ENCODE data around the gene NISCH. TPM values are rescaled to one million over a fixed set of nuclear protein-coding genes. Genes with fewer than 3 reads are reported as not detected.

Gene NISCH
- total RNA-seq, 1 experiment from 2014 or later = 85.0 TPM

DNA sequence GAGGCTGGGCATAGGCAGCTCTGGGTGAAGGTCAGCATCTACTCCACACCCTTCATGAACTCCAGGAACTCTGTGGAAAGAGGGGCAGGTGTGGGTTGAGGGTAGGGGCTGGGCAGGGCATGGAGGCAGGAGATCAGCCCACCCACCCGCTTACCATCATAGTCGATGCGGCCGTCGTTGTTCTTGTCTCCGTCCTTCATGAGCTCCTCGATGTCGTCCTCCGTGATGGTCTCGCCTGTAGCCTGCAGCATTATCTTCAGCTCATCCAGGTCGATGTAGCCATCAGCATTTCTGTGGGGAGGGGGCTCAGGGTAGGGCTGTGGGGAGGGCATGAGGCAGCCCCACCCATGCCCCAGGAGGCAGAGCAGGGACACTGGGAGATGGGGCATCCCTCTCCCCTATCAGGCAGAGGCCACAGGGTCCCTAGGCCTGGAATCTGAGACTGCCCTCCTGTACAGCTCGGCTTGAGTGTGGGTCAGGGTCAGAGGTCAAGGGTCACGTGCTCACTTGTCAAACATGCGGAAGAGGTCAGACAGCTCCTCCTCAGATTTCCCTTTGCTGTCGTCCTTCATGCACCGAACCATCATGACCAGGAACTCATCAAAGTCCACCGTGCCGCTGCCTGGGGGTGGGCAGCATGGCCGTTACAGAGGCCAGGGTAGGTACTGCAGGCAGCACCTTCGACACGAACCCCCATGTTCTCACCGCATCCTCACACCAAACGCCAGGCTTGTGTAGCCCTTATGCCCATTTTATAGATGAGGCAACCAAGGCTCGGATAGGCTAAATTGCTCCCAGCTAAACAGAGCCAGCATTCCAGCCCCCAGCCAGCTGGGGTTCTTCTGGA, 3.9 kb upstream of the NISCH start:
- ChIA-PET CTCF (interaction anchor here (0.7 to 3.8 kb wide), 3 partner anchors 22 to 66 kb away, joined by 3 to 20 read pairs (median 9); no protein-coding TSS in a partner anchor), POLR2A (no interaction called here)
- Mint-ChIP-seq H3K4me3 (no peak overlapping the region), H3K9me3 (no peaks in the 10 kb centered on the region), H3K27me3 (ENCODE audit: low read depth) (no peaks in the 10 kb centered on the region; the same call in 1 of the 2 replicates), H3K4me1 (peaks cover 25% of the 10 kb centered on the region), H3K36me3 (no peaks in the 10 kb centered on the region), H3K27ac (peak overlapping the region; percentile 42; the same call in 1 of the 2 replicates)
- no peak for DNase-seq (ENCODE audit: low spot score)
- no peak for ATAC-seq
- TF ChIP-seq GTF2I (CRISPR knock-in tag; conservative IDR thresholded peaks at IDR 0.05) (no peak), AR (CRISPR knock-in tag; IDR thresholded peaks at IDR 0.05) (no peak), ATF3 (CRISPR knock-in tag; conservative IDR thresholded peaks at IDR 0.05) (no peak), GRHL2 (CRISPR knock-in tag; IDR thresholded peaks at IDR 0.05; ENCODE audit: insufficient replicate concordance, severe bottlenecking) (no peak), ZNF416 (CRISPR knock-in tag; IDR thresholded peaks at IDR 0.05) (no peak), NR3C1 (CRISPR knock-in tag; conservative IDR thresholded peaks at IDR 0.05; ENCODE audit: low read depth) (no peak), MAX (CRISPR knock-in tag; IDR thresholded peaks at IDR 0.05) (no peak), ERG (CRISPR knock-in tag; IDR thresholded peaks at IDR 0.05) (no peak), ZNF671 (CRISPR knock-in tag; IDR thresholded peaks at IDR 0.05) (no peak), MXD4 (CRISPR knock-in tag; IDR thresholded peaks at IDR 0.05; ENCODE audit: borderline replicate concordance) (no peak), NR2C2 (CRISPR knock-in tag; IDR thresholded peaks at IDR 0.05) (no peak), PRDM15 (CRISPR knock-in tag; IDR thresholded peaks at IDR 0.05) (no peak), MLX (CRISPR knock-in tag; IDR thresholded peaks at IDR 0.05) (no peak), NR1H2 (CRISPR knock-in tag; IDR thresholded peaks at IDR 0.05) (no peak), TP53 (CRISPR knock-in tag; IDR thresholded peaks at IDR 0.05) (no peak)
- TF ChIP-seq, protein P1, sequence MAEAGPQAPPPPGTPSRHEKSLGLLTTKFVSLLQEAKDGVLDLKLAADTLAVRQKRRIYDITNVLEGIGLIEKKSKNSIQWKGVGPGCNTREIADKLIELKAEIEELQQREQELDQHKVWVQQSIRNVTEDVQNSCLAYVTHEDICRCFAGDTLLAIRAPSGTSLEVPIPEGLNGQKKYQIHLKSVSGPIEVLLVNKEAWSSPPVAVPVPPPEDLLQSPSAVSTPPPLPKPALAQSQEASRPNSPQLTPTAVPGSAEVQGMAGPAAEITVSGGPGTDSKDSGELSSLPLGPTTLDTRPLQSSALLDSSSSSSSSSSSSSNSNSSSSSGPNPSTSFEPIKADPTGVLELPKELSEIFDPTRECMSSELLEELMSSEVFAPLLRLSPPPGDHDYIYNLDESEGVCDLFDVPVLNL (CRISPR knock-in tag; IDR thresholded peaks at IDR 0.05; ENCODE audit: borderline replicate concordance, low read depth) = no peak
- TF ChIP-seq, protein P2, sequence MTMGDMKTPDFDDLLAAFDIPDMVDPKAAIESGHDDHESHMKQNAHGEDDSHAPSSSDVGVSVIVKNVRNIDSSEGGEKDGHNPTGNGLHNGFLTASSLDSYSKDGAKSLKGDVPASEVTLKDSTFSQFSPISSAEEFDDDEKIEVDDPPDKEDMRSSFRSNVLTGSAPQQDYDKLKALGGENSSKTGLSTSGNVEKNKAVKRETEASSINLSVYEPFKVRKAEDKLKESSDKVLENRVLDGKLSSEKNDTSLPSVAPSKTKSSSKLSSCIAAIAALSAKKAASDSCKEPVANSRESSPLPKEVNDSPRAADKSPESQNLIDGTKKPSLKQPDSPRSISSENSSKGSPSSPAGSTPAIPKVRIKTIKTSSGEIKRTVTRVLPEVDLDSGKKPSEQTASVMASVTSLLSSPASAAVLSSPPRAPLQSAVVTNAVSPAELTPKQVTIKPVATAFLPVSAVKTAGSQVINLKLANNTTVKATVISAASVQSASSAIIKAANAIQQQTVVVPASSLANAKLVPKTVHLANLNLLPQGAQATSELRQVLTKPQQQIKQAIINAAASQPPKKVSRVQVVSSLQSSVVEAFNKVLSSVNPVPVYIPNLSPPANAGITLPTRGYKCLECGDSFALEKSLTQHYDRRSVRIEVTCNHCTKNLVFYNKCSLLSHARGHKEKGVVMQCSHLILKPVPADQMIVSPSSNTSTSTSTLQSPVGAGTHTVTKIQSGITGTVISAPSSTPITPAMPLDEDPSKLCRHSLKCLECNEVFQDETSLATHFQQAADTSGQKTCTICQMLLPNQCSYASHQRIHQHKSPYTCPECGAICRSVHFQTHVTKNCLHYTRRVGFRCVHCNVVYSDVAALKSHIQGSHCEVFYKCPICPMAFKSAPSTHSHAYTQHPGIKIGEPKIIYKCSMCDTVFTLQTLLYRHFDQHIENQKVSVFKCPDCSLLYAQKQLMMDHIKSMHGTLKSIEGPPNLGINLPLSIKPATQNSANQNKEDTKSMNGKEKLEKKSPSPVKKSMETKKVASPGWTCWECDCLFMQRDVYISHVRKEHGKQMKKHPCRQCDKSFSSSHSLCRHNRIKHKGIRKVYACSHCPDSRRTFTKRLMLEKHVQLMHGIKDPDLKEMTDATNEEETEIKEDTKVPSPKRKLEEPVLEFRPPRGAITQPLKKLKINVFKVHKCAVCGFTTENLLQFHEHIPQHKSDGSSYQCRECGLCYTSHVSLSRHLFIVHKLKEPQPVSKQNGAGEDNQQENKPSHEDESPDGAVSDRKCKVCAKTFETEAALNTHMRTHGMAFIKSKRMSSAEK (CRISPR knock-in tag; IDR thresholded peaks at IDR 0.05; ENCODE audit: borderline replicate concordance) = no peak
- TF ChIP-seq, protein P3, sequence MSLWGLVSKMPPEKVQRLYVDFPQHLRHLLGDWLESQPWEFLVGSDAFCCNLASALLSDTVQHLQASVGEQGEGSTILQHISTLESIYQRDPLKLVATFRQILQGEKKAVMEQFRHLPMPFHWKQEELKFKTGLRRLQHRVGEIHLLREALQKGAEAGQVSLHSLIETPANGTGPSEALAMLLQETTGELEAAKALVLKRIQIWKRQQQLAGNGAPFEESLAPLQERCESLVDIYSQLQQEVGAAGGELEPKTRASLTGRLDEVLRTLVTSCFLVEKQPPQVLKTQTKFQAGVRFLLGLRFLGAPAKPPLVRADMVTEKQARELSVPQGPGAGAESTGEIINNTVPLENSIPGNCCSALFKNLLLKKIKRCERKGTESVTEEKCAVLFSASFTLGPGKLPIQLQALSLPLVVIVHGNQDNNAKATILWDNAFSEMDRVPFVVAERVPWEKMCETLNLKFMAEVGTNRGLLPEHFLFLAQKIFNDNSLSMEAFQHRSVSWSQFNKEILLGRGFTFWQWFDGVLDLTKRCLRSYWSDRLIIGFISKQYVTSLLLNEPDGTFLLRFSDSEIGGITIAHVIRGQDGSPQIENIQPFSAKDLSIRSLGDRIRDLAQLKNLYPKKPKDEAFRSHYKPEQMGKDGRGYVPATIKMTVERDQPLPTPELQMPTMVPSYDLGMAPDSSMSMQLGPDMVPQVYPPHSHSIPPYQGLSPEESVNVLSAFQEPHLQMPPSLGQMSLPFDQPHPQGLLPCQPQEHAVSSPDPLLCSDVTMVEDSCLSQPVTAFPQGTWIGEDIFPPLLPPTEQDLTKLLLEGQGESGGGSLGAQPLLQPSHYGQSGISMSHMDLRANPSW (CRISPR knock-in tag; conservative IDR thresholded peaks at IDR 0.05; ENCODE audit: low read depth) = no peak
